Measurements from ENCODE around the gene NR5A1. TPM values are rescaled to one million over a fixed set of nuclear protein-coding genes. Genes with fewer than 3 reads are reported as not detected.

NR5A1 gene
- total RNA-seq, 4 donors from 2014 or later = not detected

DNA sequence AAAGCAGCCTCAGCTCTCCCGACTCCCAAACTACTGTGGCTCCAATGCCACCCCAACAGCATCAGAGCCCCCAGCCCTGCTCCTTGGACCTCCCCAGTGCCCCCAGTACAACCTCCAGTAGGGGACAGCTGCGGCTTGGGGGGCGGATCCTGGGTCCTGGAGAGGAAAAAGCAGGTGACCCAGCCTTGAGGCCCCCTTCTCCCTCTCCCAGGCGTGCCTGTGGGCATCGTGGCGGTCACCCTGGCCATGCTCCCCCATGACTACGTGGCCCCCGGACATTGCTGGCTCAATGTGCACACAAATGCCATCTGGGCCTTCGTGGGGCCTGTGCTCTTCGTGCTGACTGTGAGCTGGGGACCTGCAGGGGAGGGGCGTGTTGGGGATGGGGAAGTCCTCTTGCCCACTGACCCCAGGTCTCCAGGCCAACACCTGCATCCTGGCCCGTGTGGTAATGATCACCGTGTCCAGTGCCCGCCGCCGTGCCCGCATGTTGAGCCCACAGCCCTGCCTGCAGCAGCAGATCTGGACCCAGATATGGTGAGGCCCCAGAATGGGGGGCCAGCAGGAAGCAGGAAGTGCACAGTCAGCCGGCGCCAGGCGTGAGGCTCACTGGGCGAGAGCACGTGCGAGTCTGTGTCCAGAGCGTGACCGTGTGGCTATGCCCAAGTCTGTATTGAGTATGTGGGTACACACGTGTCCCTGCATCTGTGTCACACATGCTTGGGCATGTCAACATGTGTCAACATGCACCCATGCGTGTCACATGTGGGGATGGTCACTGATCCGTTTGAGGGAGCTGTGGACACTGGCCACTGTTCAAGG, 38.0 kb downstream of the NR5A1 start:
- H3K36me3 ChIP-seq = no peaks in the 10 kb centered on the region
- ATAC-seq = no peak

DNA sequence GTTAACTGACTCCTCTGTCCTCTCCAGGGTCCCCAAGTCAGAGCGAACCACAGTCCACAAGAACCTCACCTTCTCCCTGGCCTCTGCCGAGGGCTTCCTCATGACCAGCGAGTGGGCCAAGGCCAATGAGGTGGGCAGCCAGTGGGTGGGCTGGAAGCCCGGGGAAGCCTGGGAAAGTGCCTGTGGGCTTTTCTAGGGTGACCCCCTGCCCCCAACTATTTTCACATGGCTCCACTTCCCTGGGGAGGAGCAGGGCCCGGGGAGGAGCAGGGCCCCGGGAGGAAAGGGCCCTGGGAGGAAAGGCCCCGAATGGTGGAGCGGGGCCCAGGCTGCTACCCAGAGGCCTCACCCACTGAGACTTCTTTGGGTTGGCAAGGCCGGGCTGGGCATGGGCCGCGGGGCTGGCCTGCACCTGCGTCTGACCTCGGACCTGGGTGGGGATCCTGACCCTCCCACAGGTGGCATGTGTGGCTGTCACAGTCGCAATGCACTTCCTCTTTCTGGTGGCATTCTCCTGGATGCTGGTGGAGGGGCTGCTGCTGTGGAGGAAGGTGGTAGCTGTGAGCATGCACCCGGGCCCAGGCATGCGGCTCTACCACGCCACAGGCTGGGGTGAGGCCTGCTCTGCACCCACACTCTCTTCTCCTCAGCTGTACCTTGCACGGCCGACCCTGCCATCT, 39.0 kb downstream of the NR5A1 start:
- H3K27me3 ChIP-seq = peaks cover 65% of the 10 kb centered on the region
- no peaks in the 10 kb centered on the region for H3K36me3 ChIP-seq
- no peaks in the 10 kb centered on the region for H3K4me1 ChIP-seq
- H3K27ac ChIP-seq = no peak overlapping the region
- H3K9me3 ChIP-seq = peaks cover 0 to 4% (median 0%) of the 10 kb centered on the region in 3 donors
- H3K4me3 ChIP-seq = no peak overlapping the region
- no peak for TF ChIP-seq POLR2AphosphoS5 (IDR thresholded peaks at IDR 0.05)
- no peak for TF ChIP-seq EP300 (IDR thresholded peaks at IDR 0.05)
- no peak for TF ChIP-seq POLR2A (IDR thresholded peaks at IDR 0.05)
- no peak for TF ChIP-seq CTCF (IDR thresholded peaks at IDR 0.05)
- WGBS, 2 donors (ENCODE audit: low coverage in 1 of 2) = 74 to 84% methylated on average over 2 to 6 of the region's 19 CpGs
- no peak for ATAC-seq

More for the DNA sequence above, 38.0 kb downstream of the NR5A1 start:
- TF ChIP-seq CTCF (IDR thresholded peaks at IDR 0.05) (no peak), POLR2AphosphoS5 (IDR thresholded peaks at IDR 0.05) (no peak), EP300 (IDR thresholded peaks at IDR 0.05) (no peak), POLR2A (IDR thresholded peaks at IDR 0.05) (no peak)
- WGBS, 2 donors (ENCODE audit: low coverage in 1 of 2) = 80 to 83% methylated on average over 2 to 7 of the region's 28 CpGs
- Histone ChIP-seq H3K27ac (no peak overlapping the region), H3K4me1 (no peaks in the 10 kb centered on the region), H3K4me3 (no peak overlapping the region), H3K27me3 (peaks cover 67% of the 10 kb centered on the region), H3K9me3 (no peaks in the 10 kb centered on the region)

- no peaks in the 10 kb centered on the region for H3K36me3 ChIP-seq
- no peaks in the 10 kb centered on the region for H3K4me1 ChIP-seq
- 80 to 98% methylated on average over 3 to 4 of the region's 17 CpGs for WGBS, 2 donors (ENCODE audit: low coverage in 1 of 2)
- peaks cover 65% of the 10 kb centered on the region for H3K27me3 ChIP-seq
- no peak for ATAC-seq
- peaks cover 0 to 4% (median 0%) of the 10 kb centered on the region in 3 donors for H3K9me3 ChIP-seq
- H3K27ac ChIP-seq = no peak overlapping the region
- no peak overlapping the region for H3K4me3 ChIP-seq
- TF ChIP-seq POLR2A (IDR thresholded peaks at IDR 0.05) (no peak), POLR2AphosphoS5 (IDR thresholded peaks at IDR 0.05) (no peak), CTCF (IDR thresholded peaks at IDR 0.05) (no peak), EP300 (IDR thresholded peaks at IDR 0.05) (no peak)
These were observed 39.7 kb downstream of the NR5A1 start for GRCh38 chr9:124467410-124468060.

GRCh38 chr9:124465736-124466135, 41.5 kb downstream of the NR5A1 start:
- no peak for ATAC-seq
- Histone ChIP-seq H3K4me1 (no peaks in the 10 kb centered on the region), H3K27ac (no peak overlapping the region), H3K27me3 (peaks cover 52% of the 10 kb centered on the region), H3K4me3 (no peak overlapping the region), H3K9me3 (peaks cover 0 to 5% (median 0%) of the 10 kb centered on the region in 3 donors), H3K36me3 (no peaks in the 10 kb centered on the region)
- TF ChIP-seq POLR2AphosphoS5 (IDR thresholded peaks at IDR 0.05) = no peak
- no peak for TF ChIP-seq CTCF (IDR thresholded peaks at IDR 0.05)
- no peak for TF ChIP-seq EP300 (IDR thresholded peaks at IDR 0.05)
- no peak for TF ChIP-seq POLR2A (IDR thresholded peaks at IDR 0.05)
- WGBS, 2 donors (ENCODE audit: low coverage in 1 of 2) = 40% methylated on average over 1 of the region's 3 CpGs; no CpG with 5 or more reads in 1 of the 2 donors

All from gastroesophageal sphincter (tissue), 4 donors.